GM12878 (cell line): Measurements from ENCODE around the gene ACACA. TPM values are rescaled to one million over a fixed set of nuclear protein-coding genes. Genes with fewer than 3 reads are reported as not detected.

Experiments
- ATAC-seq: fragments of 200-7000 bp; cut with Tn5 transposase; 3 replicates; pipeline ENCODE4 v1.9.1; 2020; ENCODE audit warnings: mild to moderate bottlenecking, moderate library complexity
- BruUV-seq: library from RNA; stranded (reverse); fragments of 400-500 nt; replicated peaks from 2 replicates; lab custom pipeline; 2021; lab: Mats Ljungman, UMichigan
- CTCF ChIA-PET: fragments of 300-600 bp; sonication (Branson Sonifier 250); formaldehyde crosslinking; extraction: SDS; loops from one replicate; lab custom pipeline; 2021; ENCODE audit warnings: inconsistent platforms; lab: Yijun Ruan, JAX
- POLR2A ChIA-PET: fragments of 350-600 bp; formaldehyde crosslinking; extraction: SDS; loops from one replicate; lab custom pipeline; 2021; ENCODE audit warnings: inconsistent platforms; lab: Charles Lee
- RAD21 ChIA-PET: fragments of 300-600 bp; sonication (Branson Sonifier 250); formaldehyde crosslinking; loops from one replicate; lab custom pipeline; 2023; ENCODE audit warnings: antibody characterized with exemption; ENCODE audit not compliant: unreplicated experiment; lab: Charles Lee
- SMC1A ChIA-PET: fragments of 300-600 bp; sonication (Branson Sonifier 250); formaldehyde crosslinking; loops from one replicate; lab custom pipeline; 2023; ENCODE audit not compliant: unreplicated experiment, uncharacterized antibody; lab: Charles Lee
- DNase-seq: peaks from one replicate; pipeline ENCODE4 v3.0.0-alpha.2; 2011; ENCODE audit warnings: low read depth, low spot score
- FAIRE-seq: peaks from 3 replicates; lab custom pipeline; 2011; peaks lifted over from hg19 to GRCh38; lab: Jason Lieb, UNC
- H2AFZ ChIP-seq: 2 replicates; pipeline ENCODE4 v1.6.0; 2011; ENCODE audit warnings: low read depth, low read length, control low read depth; ENCODE audit not compliant: control insufficient read depth
- H3K27ac ChIP-seq: 2 replicates; pipeline ENCODE4 v1.5.1; 2011; ENCODE audit warnings: control low read depth; ENCODE audit not compliant: control insufficient read depth, insufficient read depth
- H3K27me3 ChIP-seq, 2 experiments: replicated peaks in 1 of 2; 2 replicates each; pipeline versions ENCODE4 v1.6.0 to v1.6.1; 2011; ENCODE audit warnings: low read length in 1 of 2; ENCODE audit not compliant: control insufficient read depth in 2 of 2, insufficient read depth in 2 of 2
- H3K36me3 ChIP-seq, 2 experiments: 2 replicates each; pipeline ENCODE4 v1.5.1; 2011; ENCODE audit warnings: low read length in 1 of 2; ENCODE audit not compliant: control insufficient read depth in 2 of 2, insufficient read depth in 2 of 2
- H3K4me1 ChIP-seq: 2 replicates; pipeline ENCODE4 v1.6.1; 2011; ENCODE audit warnings: mild to moderate bottlenecking, low read length, moderate library complexity, mixed read lengths; ENCODE audit not compliant: control insufficient read depth, insufficient read depth
- H3K4me2 ChIP-seq: 2 replicates; pipeline ENCODE4 v1.6.0; 2011; ENCODE audit warnings: control low read depth; ENCODE audit not compliant: control insufficient read depth, insufficient read depth
- H3K4me3 ChIP-seq: fragments of 200-600 bp; sonication (generic); 2 replicates; pipeline ENCODE4 v1.5.1; 2016
- H3K79me2 ChIP-seq: 2 replicates; pipeline ENCODE4 v1.6.0; 2011; ENCODE audit warnings: low read length; ENCODE audit not compliant: control insufficient read depth, insufficient read depth
- H3K9ac ChIP-seq: 2 replicates; pipeline ENCODE4 v1.8.0; 2011; ENCODE audit warnings: low read length, control low read depth, mixed read lengths; ENCODE audit not compliant: control insufficient read depth, insufficient read depth
- H3K9me3 ChIP-seq: replicated peaks from 3 replicates; pipeline ENCODE4 v1.5.1; 2011; ENCODE audit warnings: mild to moderate bottlenecking, low read length; ENCODE audit not compliant: control insufficient read depth, insufficient read depth
- H4K20me1 ChIP-seq: 2 replicates; pipeline ENCODE4 v1.6.0; 2011; ENCODE audit not compliant: control insufficient read depth, insufficient read depth
- PAX5 ChIP-seq: IDR thresholded peaks from 2 replicates; pipeline ENCODE4 v1.6.1; 2011; ENCODE audit warnings: low read depth, low read length, borderline replicate concordance
- POLR2A ChIP-seq: IDR thresholded peaks from 2 replicates; pipeline ENCODE4 v1.6.1; 2011; ENCODE audit warnings: low read depth, mild to moderate bottlenecking, low read length
- RB1 ChIP-seq: fragments of 450-650 bp; formaldehyde crosslinking; IDR thresholded peaks from 2 replicates; pipeline ENCODE4 v1.6.1; 2017; ENCODE audit warnings: mild to moderate bottlenecking, borderline replicate concordance
- RUNX3 ChIP-seq: IDR thresholded peaks from 2 replicates; pipeline ENCODE4 v1.6.1; 2012; ENCODE audit warnings: low read length, inconsistent platforms
- SMAD1 ChIP-seq: fragments of 450-650 bp; IDR thresholded peaks from 2 replicates; pipeline ENCODE4 v1.6.1; 2018; ENCODE audit warnings: mild to moderate bottlenecking, low read depth; ENCODE audit not compliant: partially characterized antibody
- SMC3 ChIP-seq: IDR thresholded peaks from 2 replicates; pipeline ENCODE4 v1.6.1; 2011; ENCODE audit warnings: low read length, improper control_type of control experiment, borderline replicate concordance
- SRF ChIP-seq, 2 experiments: IDR thresholded peaks; 2 replicates each; pipeline ENCODE4 v1.6.1; 2011; ENCODE audit warnings: low read depth in 2 of 2, low read length in 2 of 2, mild to moderate bottlenecking in 1 of 2, moderate library complexity in 1 of 2
- STAT1 ChIP-seq: fragments of 450-650 bp; conservative IDR thresholded peaks from 2 replicates; pipeline ENCODE4 v1.6.1; 2014; ENCODE audit warnings: antibody characterized with exemption, mild to moderate bottlenecking
- STAT3 ChIP-seq: IDR thresholded peaks from 2 replicates; pipeline ENCODE4 v1.6.1; 2011; ENCODE audit warnings: low read depth, low read length, improper control_type of control experiment
- ZBED1 ChIP-seq: IDR thresholded peaks from 2 replicates; pipeline ENCODE4 v1.6.1; 2016; ENCODE audit warnings: borderline replicate concordance
- ZNF207 ChIP-seq: fragments of 450-650 bp; IDR thresholded peaks from 2 replicates; pipeline ENCODE4 v1.6.1; 2014; ENCODE audit warnings: antibody characterized with exemption, mild to moderate bottlenecking, borderline replicate concordance
- ZNF384 ChIP-seq: IDR thresholded peaks from 2 replicates; pipeline ENCODE4 v1.6.1; 2012; ENCODE audit warnings: low read depth, mild to moderate bottlenecking, low read length, improper control_type of control experiment, borderline replicate concordance
- WGBS: methylation state at CpG from one replicate; pipeline ENCODE4 v1.1.6; 2016; ENCODE audit warnings: low lambda C conversion rate; ENCODE audit not compliant: insufficient replicate concordance, insufficient coverage; ENCODE audit errors: missing lambda C conversion rate; 5-methylcytosine and 5-hydroxymethylcytosine counted together
- in situ Hi-C: fragments of 300-500 bp; cut with MboI; formaldehyde crosslinking; loops from 9 replicates; pipeline ENCODE4 v1.14.3; 2018; ENCODE audit warnings: mixed read lengths
- intact Hi-C: fragments of 100-400 bp; cut with micrococcal nuclease; formaldehyde crosslinking; loops from one replicate; pipeline ENCODE4 v1.14.2; 2022; ENCODE audit not compliant: unreplicated experiment
- polyA plus RNA-seq, 11 experiments: library from polyadenylated mRNA; depleted of rRNA in 4 of 11; unstranded in 6 of 11; stranded (reverse) in 5 of 11; fragments of >200 nt; fragmentation: Nextera tagmentation in 4 of 11; fragmentation: Illumina TruSeq in 1 of 11; extraction: Ambion mirVana in 4 of 11; extraction: Trizol in 1 of 11; gene quantifications; 1 replicate in 1 of 11; 2 replicates in 10 of 11; pipeline versions ENCODE4 v1.2.1 to v1.2.3, GENCODE V29; 2011 to 2016; ENCODE audit warnings: inconsistent platforms in 2 of 11, missing spikeins in 2 of 11, low read depth in 1 of 11
- total RNA-seq, 4 experiments: library from RNA; depleted of rRNA in 3 of 4; stranded (reverse); fragments of >200 nt in 3 of 4; fragmentation: Illumina TruSeq in 1 of 4; extraction: Trizol in 1 of 4; gene quantifications; 2 replicates each; pipeline versions ENCODE4 v1.2.1 to v1.2.3, GENCODE V29; 2013 to 2021

Gene ACACA
- total and polyA plus RNA-seq, 10 of the 15 experiments (the other 5 are each of a cell fraction or from before 2014, with no cell fraction given), result 12.9 to 74.2 (median 32.0) TPM

DNA sequence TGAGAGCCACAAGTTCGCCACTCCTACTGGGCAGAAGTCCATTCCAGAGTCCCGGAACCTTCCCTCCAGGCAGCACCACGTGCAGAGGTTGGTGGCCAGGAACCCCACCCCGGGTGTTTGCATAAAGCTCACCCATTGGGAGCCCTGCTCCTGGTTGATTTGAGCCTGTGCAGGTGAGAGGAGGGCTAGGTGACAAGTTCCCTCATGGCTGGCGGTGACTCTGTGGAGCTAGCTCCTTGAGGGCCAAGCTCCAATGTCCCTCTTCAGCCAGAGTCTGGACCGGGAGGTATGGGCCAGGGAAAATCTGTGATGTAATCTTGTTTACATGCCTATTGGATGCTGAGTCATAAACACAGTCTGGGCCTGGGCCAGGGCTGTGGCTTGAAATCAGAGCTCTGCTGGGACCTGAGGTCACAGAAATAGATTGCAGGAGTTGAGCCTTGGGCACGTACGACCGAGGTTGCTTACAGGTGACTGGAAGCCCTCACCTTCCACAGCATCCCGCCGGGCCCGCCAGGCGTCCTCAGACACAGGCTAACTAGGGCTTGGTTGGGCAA is 339.0 kb downstream of the ACACA start:
- POLR2A ChIA-PET, result no interaction called here
- 53% methylated on average over 13 of the region's 13 CpGs for WGBS
- no peaks in the 10 kb centered on the region for H3K79me2 ChIP-seq
- intact Hi-C loops (no loop called here), in situ Hi-C loops (loop anchor here (25.0 kb wide), 1 partner anchor 455 kb away; the partner anchor contains the start of gene MRM1)
- SMC1A ChIA-PET, result interaction anchor here (0.8 kb wide), 1 partner anchor 306 kb away, joined by 3 read pairs; no protein-coding TSS in a partner anchor
- no peak for DNase-seq
- H2AFZ ChIP-seq, result no peak overlapping the region
- no peaks in the 10 kb centered on the region for H3K36me3 ChIP-seq
- H4K20me1 ChIP-seq, result no peaks in the 10 kb centered on the region
- CTCF ChIA-PET, result no interaction called here
- H3K4me3 ChIP-seq, result no peak overlapping the region
- no peaks in the 10 kb centered on the region for H3K4me1 ChIP-seq
- no peak overlapping the region for H3K9ac ChIP-seq
- RAD21 ChIA-PET, result interaction anchor here (0.9 kb wide), 1 partner anchor 20 kb away, joined by 3 read pairs; no protein-coding TSS in a partner anchor
- H3K27ac ChIP-seq, result no peak overlapping the region
- TF ChIP-seq ZBED1, result no peak
- TF ChIP-seq, all 136 proteins: peak for 0
- Histone ChIP-seq H3K9me3 (no peaks in the 10 kb centered on the region), H3K27me3 (no peaks in the 10 kb centered on the region), H3K4me2 (no peak overlapping the region)
- no TSS peak for BruUV-seq
- FAIRE-seq (no peak), ATAC-seq (no peak)

DNA sequence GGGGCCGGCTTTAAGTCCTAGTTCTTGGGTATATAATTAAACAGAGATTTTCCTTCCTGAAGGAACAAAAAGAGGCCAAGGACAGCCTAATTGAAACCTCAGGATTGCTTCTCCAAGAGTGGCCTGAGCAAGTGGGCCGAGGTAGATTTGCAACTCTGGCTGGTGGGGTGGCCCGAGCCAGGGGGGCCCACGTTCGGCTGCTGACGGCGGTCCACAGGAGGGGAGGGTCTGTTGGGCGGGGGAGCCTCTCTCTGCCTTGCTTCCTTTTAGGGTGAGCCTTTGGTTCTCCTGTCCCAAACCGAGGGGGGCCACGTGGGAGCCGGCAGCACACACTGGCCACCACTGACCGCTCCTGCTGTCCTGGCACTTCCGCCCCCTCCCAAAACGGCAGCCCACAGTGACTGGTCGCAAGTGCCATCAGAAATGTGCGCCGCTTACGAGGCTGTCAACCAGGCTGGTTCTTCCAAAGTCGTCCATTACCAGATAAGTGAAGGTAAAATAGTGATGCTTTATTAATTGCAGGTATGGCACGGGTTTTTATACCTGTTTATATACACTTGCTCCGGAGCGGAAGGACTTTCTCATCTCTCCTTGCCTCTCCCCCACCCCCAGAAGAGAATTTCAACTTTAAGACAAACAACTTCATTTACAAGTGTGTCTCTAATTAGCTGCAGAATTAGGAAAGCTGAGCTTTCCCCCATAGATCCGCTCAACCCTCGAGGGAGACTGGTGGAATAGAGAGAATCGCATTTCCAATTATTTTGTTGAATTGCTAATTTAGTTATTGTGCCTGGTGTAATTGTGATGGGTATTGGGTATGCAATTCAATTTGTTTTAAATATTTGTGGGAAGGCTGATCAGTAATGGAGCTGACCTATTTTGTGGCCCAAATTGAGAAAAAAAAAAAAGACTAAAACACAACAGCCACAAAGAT is 340.0 kb downstream of the ACACA start:
- 55% methylated on average over 25 of the region's 25 CpGs for WGBS
- Histone ChIP-seq H3K79me2 (no peaks in the 10 kb centered on the region), H3K4me2 (no peak overlapping the region), H3K4me3 (no peak overlapping the region), H3K9me3 (no peaks in the 10 kb centered on the region), H3K4me1 (no peaks in the 10 kb centered on the region), H3K27ac (no peak overlapping the region), H3K9ac (no peak overlapping the region), H4K20me1 (no peaks in the 10 kb centered on the region), H3K27me3 (no peaks in the 10 kb centered on the region), H3K36me3 (no peaks in the 10 kb centered on the region), H2AFZ (no peak overlapping the region)
- SMC1A ChIA-PET, result no interaction called here
- no TSS peak for BruUV-seq
- POLR2A ChIA-PET, result no interaction called here
- CTCF ChIA-PET, result no interaction called here
- in situ Hi-C loops (loop anchor here (25.0 kb wide), 1 partner anchor 454 kb away; the partner anchor contains the start of gene MRM1), intact Hi-C loops (no loop called here)
- RAD21 ChIA-PET, result interaction anchor here (0.9 kb wide), 1 partner anchor 19 kb away, joined by 3 read pairs; no protein-coding TSS in a partner anchor
- DNase-seq (no peak), ATAC-seq (no peak), FAIRE-seq (no peak)
- no peak for TF ChIP-seq SMC3
- TF ChIP-seq RUNX3, result no peak
- TF ChIP-seq SRF (IDR thresholded peaks at IDR 0.05; ENCODE audit: low read depth in 2 of 2, low read length in 2 of 2), result no peak
- TF ChIP-seq RB1, result no peak
- TF ChIP-seq STAT1, result no peak
- TF ChIP-seq PAX5, result no peak
- TF ChIP-seq ZBED1, result no peak
- no peak for TF ChIP-seq STAT3
- TF ChIP-seq POLR2A, result no peak
- no peak for TF ChIP-seq ZNF207
- TF ChIP-seq SMAD1, result no peak
- no peak for TF ChIP-seq ZNF384
